ENCODE data around the gene DAAM1.

GRCh38 chr14:59302313-59302712 lies 113.8 kb downstream of the DAAM1 start:
- TF ChIP-seq CTCF (conservative IDR thresholded peaks at IDR 0.05; ENCODE audit: low read length), result no peak
- no peak for TF ChIP-seq EZH2phosphoT487 (IDR thresholded peaks at IDR 0.05; ENCODE audit: borderline replicate concordance, low read depth, low read length)

All from OCI-LY7 (cell line).